ENCODE data around the gene HOXA13.
A peak's percentile ranks its signal among the peaks of the same experiment; 100 is the strongest.

Gene HOXA13

DNA sequence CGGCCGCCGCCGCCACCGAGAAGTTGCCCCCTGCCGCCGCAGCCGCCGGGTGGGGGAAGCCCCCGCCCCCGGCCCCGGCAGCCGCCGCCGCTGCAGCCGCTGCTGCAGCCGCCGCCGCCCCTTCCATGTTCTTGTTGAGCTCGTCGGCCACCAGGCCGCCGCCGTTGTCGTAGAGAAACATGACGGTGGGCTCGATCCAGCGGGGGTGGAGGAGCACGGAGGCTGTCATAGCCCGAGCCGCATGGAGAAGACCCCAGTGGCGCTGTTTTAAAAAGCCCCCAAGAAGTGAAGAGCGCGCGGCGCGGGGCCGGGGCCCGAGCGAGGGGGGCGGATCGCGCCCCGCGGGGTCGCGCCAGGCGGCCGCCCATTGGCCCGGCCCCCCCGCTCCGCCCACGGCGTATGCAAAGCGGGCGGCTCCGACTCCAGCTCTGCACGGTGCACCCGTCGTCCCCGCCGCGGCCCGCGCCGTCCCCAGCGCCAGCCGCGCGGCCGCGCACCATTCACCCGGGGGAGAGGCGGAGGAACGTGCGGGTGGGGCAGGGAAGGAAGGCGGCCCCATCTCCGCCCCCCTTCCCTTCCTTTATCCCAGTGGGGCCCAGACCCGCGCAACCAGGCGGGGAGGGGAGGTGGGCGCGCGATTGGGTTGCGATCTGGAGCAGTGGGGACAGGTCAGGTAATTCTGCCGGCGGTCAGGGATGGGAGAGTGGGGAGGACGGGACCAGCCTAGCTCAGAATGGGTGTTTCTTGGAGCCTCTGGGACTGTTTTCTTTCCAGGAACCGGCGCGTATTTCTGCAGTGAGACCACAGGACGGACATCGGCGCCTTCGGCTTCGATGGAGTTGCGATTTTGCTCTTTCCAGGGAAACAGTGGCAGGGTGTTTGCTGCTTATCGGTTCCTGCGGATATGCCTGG, at the start of gene HOXA13:
HOXA13 (minus strand) TSS at position 243 of the 912 bp plus-strand sequence; CDS start at position 229, 14 bp downstream.
- DNase-seq (ENCODE audit: low spot score) = peak; percentile 85

DNA sequence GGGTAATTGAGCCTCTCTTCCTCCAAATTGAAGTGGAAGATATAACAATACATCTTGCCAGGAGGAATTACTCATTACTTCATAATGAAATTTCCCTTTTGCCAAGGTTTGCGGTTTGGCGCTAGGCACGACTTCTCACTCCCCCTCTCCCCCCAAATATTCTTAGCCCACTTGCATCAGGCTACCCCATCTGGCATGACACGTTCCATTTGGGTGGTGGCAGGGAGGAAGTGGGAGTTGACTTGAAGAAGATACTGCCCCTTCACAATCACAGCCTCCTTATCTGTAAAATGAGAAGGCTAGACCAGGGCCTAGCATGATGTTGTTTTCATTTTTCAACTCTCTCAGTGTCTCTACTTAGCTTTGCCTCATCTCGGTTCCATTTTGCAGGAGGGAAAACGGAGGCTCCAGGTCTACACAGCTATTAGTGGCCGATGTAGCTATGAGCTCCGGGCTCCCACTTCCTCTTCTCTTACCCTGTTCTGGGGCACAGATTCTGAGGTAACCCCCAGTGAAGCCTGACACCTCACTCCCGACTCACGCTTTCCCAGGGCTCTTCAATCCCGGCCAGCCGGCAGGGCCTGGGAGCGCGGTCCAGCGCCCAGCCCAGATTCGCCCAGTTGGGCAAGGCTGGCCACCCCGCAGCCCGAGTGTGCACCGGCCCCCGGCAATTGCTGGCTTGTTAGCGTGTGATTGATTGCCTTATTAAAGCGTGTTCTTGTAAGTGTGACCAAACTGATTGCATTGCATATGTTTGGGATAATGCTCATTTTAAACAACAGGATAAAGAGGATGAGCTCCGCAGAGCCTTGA, 49.2 kb upstream of the HOXA13 start:
- DNase-seq (ENCODE audit: low spot score) = peak; percentile 92

DNA sequence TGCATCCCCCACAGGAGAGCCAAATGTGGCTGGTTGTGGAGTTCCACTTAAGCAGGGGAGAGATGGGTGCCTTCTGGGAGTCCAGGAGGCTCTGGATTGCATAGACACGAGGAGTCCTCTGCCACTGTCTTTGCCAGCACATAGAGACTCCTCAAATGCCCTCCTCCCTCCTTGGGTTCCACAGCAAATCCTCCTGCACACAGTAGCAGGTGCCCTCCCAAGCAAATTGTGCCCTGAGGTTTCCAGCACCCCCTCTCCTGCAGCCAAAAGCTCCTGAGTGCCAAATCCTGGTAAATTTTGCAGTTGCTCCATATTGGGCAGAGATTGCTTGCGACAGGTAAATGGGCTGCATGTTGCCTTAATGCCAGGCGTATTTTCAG, 48.5 kb upstream of the HOXA13 start:
- no peak for DNase-seq (ENCODE audit: low spot score)

DNA sequence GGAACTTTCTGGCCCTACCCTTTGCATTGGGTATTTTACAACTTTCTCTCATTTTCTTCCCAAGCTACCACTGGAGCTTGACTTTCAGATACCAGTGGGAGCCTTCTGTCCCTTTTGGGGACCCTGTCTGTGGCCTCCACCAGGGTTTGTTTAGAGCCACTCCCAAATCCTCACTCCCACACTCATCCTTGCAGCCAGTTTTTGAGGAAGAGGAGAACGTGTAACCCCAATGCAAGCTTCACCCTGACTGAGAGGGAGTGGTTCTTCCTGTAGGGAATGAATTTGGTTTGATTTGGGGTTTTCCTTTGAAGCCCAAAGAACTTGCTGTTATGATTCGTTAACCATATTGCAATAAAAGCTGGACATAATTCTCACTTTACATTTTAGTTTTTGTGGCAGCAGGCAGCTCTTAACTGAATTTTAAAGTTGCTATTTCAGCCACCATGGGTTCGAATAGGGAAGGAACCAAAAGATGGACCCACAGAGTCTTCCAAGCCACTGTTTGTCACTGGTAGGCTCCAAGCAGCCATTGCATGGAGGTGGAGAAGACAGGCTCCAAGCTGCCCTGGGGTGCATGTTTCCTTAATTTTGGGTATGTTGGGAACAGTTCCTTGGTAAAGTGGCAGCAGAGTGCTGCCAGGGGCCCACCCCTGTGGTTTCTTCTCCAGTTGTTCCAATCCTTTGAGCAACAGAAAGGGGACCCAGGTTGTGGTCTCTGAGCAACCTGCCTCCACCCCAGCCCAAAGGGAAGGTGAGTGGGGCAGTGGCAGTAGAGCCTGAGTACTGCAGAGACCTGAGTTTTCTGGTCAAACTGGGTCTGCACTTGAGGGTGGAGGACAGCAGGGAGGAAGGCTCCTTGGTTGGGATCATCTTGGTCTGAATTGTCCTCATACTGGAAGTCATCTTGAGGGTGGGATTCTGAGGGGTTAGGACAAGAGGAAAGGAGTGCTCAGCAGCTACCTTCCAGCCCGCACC, 47.8 kb upstream of the HOXA13 start:
- no peak for DNase-seq (ENCODE audit: low spot score)

DNA sequence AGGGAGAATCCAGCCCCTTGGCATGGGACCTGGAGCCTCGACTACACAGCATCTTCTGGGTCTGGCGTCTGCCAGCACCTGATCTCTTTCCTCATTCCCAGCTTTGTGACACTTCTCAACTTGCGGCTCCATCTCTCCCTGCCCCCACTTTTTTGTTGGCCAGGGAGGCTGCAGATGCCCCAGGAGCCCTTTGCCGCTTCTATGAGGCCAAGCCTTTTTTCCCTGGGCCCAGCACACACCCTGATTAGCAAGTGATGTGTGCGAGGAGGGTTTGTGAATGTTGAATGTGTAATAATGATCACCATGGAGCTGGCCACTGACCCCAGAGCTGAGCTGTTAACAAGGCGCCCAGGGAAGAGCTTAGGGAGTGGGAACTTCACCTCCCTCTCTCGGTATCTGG, 47.1 kb upstream of the HOXA13 start:
- no peak for DNase-seq (ENCODE audit: low spot score)

DNA sequence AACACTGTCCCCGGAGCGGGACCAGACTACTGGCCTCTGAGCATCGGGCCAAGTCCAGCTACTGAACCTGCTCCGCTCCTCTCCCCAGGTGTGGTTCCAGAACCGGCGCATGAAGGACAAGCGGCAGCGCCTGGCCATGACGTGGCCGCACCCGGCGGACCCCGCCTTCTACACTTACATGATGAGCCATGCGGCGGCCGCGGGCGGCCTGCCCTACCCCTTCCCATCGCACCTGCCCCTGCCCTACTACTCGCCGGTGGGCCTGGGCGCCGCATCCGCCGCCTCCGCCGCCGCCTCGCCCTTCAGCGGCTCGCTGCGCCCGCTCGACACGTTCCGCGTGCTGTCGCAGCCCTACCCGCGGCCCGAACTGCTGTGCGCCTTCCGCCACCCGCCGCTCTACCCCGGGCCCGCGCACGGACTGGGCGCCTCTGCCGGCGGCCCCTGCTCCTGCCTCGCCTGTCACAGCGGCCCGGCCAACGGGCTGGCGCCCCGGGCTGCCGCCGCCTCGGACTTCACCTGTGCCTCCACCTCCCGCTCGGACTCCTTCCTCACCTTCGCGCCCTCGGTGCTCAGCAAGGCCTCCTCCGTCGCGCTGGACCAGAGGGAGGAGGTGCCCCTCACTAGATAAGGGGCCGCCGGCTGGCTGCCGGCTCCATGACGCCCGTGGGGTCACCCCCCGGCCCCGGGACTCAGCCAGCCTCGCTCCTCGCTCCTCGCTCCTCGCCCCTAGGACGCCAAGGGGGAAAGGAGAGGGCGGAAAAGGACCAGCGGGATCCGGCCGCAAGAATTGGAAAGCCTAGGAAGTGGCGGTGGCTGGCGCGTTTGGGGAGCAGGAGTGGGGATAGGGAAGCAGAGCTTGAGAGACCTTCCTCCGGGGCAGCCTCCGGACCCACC, 46.2 kb upstream of the HOXA13 start:
- DNase-seq (ENCODE audit: low spot score) = peak; percentile 35

DNA sequence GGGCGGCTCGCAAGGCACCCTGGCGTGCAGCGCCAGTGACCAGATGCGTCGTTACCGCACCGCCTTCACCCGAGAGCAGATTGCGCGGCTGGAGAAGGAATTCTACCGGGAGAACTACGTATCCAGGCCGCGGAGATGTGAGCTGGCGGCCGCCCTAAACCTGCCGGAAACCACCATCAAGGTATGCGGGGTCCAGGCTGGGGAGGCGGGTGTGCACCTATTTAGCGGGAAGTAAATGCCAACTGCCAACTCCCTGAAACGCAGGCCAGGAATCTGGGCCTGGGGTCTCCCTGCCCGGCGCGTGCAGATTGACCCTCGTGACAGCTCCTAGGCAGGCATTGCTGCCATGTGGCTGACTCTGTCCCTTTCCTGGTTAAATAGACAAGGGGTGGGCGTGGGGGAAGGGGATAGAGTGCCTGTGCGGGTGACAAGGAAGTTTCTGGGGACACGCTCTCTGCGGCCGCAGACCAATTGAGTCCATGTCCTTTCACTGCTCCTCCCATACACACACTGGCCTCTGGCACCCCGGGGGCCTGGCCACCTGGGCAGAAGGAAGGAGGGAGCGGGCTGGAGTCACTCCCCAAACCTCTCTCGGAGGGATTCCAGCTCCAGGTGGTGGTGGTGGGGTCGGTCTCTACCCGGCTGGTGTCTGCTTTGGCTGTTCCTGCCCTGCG, 45.4 kb upstream of the HOXA13 start:
- no peak for DNase-seq (ENCODE audit: low spot score)

DNA sequence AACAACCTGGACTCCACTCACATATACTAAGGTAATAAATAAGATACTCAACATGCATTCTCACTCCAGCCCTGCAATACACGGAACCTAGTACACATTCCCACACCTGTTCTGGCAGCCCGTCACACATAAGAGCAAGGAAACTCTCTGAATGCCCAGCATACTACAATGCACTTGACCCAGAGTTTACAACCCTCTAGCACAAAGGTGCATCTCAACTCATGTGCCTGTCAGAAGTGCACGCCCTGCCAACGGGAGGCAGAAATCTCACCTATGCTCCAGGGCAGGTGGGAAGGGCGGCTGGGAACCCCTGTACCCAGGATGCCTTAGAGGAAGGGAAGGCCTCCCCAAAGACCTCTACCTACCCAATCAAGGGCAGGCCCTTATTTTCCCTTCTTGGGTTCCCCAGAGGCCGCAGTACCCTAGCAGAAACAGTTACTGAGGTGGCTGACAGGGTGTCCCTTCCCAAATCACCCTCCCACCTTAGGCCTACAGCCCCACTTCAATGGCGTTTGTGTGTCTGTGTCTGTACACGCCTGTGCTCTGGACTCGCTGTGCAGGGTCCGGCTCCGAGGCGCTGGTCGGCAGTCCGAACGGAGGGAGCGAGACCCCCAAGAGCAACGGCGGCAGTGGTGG, 44.7 kb upstream of the HOXA13 start:
- no peak for DNase-seq (ENCODE audit: low spot score)

DNA sequence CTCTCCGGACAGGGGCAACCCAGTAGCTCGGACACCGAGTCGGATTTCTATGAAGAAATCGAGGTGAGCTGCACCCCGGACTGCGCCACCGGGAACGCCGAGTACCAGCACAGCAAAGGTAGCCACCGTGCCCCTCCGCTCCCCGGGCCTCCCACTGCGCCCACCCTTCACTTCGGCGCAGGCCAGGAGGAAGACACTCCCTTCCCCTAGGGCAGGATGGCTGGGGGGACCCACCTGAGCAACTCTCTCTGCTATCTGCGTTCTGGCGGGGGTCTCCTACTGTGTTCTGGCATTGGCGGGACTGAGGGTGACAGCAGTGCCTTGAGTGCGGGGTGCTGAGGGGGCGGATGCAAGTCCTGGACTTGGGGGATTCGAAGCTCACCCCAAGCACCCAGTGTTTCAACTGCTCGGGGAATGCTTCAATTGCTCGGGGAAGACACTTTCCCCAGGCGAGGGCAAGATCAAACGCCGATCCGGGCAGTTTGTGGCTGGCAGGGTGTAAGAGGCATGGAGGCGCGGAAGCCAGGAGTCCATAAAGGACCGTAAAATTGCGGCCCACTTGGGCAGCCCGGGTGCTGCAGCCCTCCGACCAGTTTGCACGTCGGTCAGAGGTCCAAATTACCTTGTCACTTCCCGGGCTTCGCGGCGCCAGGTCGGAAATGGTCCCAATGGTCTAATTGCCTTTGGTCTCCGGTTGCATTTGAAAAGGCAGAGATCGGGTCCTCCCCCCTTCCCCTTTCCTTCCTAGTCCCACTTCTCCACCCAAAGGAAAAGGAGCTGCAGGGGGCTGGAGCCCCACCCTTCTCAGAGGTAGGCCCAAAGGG, 43.7 kb upstream of the HOXA13 start:
- no peak for DNase-seq (ENCODE audit: low spot score)

DNA sequence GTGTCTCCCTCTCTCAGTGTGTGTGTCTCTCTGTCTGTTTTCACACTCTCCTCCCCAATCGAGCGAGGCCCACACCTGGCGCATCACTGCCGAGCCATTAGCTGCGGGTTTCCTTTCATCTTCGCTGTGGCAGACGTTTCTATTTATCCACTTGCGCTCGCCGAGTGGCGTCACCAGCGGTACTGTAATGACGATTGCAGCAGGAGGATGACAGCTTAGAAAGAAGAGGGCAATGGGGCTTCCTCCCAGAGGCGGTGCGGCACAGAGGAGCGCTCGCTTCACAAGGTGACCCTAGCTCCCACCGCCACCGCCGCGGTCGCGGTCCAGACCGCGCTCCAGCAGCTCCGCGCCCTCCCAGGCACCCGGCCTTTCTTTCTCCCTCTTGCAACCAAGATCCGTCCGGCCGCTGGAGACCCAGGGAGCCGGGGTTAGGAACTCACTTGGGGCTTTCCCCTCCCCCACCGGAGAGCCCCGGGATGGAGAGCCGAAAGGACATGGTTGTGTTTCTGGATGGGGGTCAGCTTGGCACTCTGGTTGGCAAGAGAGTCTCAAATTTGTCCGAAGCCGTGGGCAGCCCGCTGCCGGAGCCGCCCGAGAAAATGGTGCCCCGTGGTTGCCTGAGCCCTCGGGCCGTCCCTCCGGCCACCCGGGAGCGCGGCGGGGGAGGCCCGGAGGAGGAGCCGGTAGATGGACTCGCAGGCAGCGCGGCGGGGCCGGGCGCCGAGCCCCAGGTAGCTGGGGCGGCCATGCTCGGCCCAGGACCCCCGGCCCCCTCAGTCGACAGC, 42.9 kb upstream of the HOXA13 start, which contains the start of gene EVX1:
EVX1 (plus strand) TSS at position 248 of the 785 bp plus-strand sequence; CDS start at position 477, 229 bp downstream.
- peak; percentile 49 for DNase-seq (ENCODE audit: low spot score)

DNA sequence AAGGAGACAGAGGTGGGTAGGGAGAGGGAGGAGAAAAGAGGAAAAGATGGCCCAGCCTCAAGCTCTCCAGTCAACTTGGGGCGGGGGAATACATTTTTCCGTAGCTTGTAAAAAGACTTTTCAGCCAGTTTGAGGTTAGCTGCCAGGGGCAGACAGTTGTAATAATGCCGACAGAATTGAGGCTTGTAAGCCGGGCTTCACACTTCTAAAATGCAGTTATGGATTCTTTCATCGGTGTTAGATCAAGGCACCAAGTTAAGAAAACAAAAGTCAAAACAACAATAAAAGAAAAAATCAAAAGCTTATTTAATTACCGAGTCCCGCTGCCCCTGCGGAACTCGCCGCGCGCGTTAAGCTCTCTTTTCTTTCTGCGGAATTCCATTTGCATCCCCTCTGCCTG, 42.3 kb upstream of the HOXA13 start:
- no peak for DNase-seq (ENCODE audit: low spot score)

DNA sequence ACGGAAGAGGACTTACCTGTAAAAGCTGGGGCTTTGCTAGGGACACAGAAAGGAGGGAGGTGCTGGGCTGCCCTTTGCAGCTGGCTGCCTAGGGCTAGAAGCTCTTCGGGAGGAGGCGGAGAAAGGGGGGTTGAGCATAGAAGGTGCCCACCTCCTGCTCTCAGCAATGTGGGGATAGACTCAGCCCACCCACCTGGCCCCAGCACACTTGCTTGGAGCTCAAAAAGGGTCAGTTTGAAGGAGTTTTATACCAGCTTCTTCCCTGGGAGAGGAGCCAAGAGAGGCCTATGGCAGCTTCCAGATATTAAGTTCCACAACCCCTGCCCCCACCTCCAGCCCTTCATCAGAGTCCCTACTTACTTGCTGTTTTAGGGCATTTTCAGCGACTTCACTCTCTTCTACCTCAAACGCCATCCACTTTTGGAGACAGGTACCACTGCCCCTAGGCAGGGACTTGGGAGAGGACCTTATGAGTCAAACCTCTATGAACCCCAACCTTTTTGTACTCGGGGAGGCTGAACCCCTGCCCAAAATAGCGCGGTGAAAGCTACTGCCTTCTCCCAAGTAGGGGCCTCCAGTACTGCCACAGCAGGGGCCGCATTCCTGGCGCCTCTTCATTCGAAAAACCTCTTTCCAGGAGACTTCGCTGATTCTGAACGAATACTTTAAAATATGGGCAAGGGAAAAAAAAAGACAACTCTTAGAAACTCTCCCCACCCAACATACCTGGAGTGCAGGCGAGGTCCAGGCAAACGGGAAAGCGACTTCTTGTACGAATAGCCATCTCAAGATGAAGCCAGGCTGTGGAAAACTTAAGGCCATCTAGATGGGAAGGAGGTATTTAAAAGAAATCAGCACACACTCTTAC, 41.5 kb upstream of the HOXA13 start:
- DNase-seq (ENCODE audit: low spot score) = no peak

DNA sequence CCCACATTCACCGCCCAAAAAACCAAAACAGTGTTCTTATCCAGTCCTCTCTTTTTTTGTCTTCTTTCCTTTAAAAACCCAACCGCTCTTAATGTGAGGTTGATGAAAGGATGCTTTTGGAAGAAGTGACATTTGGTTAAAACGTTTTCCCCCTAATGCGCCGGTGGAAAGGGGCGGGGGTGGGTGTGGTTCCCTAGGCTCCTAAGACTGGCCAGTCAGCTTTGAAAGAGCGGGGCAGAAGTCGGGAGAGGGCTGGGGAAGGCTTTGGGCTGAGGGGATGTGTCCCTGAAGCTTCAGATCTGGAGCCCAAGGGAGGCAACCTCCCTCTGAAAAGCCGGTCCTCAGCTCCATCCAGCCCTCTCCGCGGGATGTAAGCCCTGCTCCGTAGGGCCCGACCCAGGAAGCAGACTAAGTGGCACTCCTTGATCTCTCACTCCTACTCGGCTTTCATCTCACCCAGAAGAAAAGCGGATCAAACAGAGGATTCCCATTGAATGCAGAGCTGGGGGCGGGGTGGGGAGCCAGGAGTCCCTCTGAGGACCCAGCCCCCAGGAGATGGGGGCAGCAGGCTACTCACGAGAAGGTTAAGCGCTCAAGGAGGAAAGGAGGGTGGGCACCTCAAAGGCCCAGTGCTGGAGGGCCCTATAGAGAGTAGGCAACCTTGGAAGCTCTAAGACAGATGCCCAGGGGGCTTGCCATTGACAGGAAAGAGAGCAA, 40.3 kb upstream of the HOXA13 start:
- DNase-seq (ENCODE audit: low spot score) = no peak

DNA sequence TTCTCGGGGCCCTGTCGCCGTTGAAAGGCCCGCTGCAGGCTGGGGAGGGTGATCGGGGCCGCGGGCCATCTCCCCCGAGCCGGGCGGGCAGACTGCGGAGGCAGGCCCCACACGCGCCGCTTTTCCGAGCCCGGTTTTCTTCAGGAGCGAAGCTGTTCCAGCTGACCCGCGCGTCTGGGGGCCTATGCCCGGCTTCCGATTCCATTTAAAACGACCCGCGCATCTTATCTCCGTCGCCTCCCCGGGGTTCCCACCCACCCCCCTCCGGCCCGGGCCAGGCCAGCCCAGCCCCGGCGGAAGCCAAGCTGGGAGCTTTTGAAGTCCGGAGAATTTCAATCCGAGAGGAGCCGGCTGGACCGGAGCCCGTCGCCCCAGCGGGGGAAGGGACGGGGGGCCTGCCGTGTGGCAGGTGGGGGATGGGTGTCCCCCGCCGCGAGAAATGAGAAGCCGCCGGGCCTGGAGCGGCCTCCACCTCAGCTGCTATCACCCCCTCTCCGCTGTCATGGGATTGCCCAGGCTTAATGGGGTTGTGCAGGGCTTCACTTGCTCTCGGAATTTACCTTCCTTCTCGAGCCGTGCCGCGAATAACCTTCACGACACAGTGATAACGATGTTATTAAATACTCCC, 39.6 kb upstream of the HOXA13 start:
- no peak for DNase-seq (ENCODE audit: low spot score)

DNA sequence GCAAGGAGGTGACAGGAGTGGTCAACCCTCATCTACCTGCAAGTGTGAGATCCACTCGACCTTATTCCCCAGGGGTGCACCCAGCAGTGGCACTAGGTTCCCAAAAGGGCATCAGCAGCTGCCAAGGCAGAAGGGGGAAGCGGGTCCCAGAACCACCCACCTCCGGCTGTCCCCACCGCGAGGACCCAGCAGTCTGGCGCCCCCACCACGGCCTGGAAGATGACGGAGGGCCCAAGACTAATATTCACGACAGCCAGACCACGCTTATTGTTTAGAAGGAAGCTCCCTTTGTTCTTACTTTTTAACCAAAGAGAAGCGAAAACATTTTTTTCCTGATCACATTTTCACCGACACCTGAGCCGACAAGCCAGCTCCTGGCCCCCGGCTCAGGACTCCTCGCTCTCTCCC, 39.1 kb upstream of the HOXA13 start:
- no peak for DNase-seq (ENCODE audit: low spot score)

All from AG20443 (cell line).